K562 (cell line): Measurements from ENCODE around the gene CGREF1. TPM values are rescaled to one million over a fixed set of nuclear protein-coding genes. Genes with fewer than 3 reads are reported as not detected.

ENCODE experiments used
- ARNT ChIP-seq, 2 experiments: fragments of 450-650 bp; IDR thresholded peaks; 2 replicates each; pipeline ENCODE4 v1.6.1; 2016; ENCODE audit warnings: mild to moderate bottlenecking in 1 of 2
- ASH1L ChIP-seq: fragments of 450-650 bp; IDR thresholded peaks from 2 replicates; pipeline ENCODE4 v1.6.1; 2018; ENCODE audit warnings: borderline replicate concordance, mild to moderate bottlenecking, low read depth; ENCODE audit not compliant: partially characterized antibody
- CAMTA2 ChIP-seq: fragments of 250-450 bp; sonication (Bioruptor Pico); conservative IDR thresholded peaks from 2 replicates; pipeline ENCODE4 v1.5.1; 2022
- CEBPB ChIP-seq: fragments of 450-650 bp; IDR thresholded peaks from 2 replicates; pipeline ENCODE4 v1.6.1; 2016; ENCODE audit warnings: missing genetic modification characterization, missing compliant biosample characterization
- CREBBP ChIP-seq: IDR thresholded peaks from one replicate; pipeline ENCODE4 v1.6.1; 2012; ENCODE audit warnings: low read depth, mild to moderate bottlenecking, control low read depth, inconsistent platforms, low read length
- E2F5 ChIP-seq: sonication (generic); formaldehyde crosslinking; IDR thresholded peaks from 2 replicates; pipeline ENCODE4 v1.8.0; 2022; ENCODE audit warnings: mild to moderate bottlenecking, missing genetic modification reagents
- MAZ ChIP-seq, 2 experiments: fragments of 450-650 bp in 1 of 2; sonication (generic) in 1 of 2; formaldehyde crosslinking; IDR thresholded peaks in 1 of 2; conservative IDR thresholded peaks in 1 of 2; 2 replicates each; pipeline versions ENCODE4 v1.4.0 to v1.5.0; 2020; ENCODE audit warnings: mild to moderate bottlenecking in 1 of 2, missing genetic modification reagents in 1 of 2
- MEIS2 ChIP-seq: fragments of 450-650 bp; IDR thresholded peaks from 2 replicates; pipeline ENCODE4 v1.6.1; 2014; ENCODE audit warnings: mild to moderate bottlenecking; ENCODE audit not compliant: partially characterized antibody
- NFIC ChIP-seq: fragments of 450-650 bp; IDR thresholded peaks from 2 replicates; pipeline ENCODE4 v1.6.1; 2017; ENCODE audit warnings: mild to moderate bottlenecking, inconsistent platforms
- PML ChIP-seq: IDR thresholded peaks from 2 replicates; pipeline ENCODE4 v1.6.1; 2012; ENCODE audit warnings: low read length, inconsistent platforms
- POLR2AphosphoS5 ChIP-seq: IDR thresholded peaks from 2 replicates; pipeline ENCODE4 v1.6.1; 2011; ENCODE audit warnings: mild to moderate bottlenecking, low read depth, low read length, moderate library complexity; ENCODE audit not compliant: control insufficient read depth, insufficient read depth
- RFX7 ChIP-seq: fragments of 250-450 bp; sonication (Bioruptor Pico); IDR thresholded peaks from 2 replicates; pipeline ENCODE4 v1.5.1; 2021; ENCODE audit warnings: mild to moderate bottlenecking
- TCFL5 ChIP-seq: fragments of 250-450 bp; sonication (Bioruptor Pico); conservative IDR thresholded peaks from 2 replicates; pipeline ENCODE4 v1.6.1; 2021; ENCODE audit warnings: mild to moderate bottlenecking, moderate library complexity, matching md5 sums
- ZBTB5 ChIP-seq: fragments of 450-650 bp; IDR thresholded peaks from 2 replicates; pipeline ENCODE4 v1.6.1; 2017; ENCODE audit warnings: antibody characterized with exemption
- ZC3H11A ChIP-seq: IDR thresholded peaks from 2 replicates; pipeline ENCODE4 v1.6.1; 2012; ENCODE audit warnings: low read depth, low read length, improper control_type of control experiment
- ZFP91 ChIP-seq: sonication (generic); formaldehyde crosslinking; IDR thresholded peaks from 2 replicates; pipeline ENCODE4 v1.8.0; 2022; ENCODE audit warnings: mild to moderate bottlenecking, missing genetic modification reagents
- ZNF23 ChIP-seq: fragments of 250-450 bp; sonication (Bioruptor Pico); IDR thresholded peaks from 2 replicates; pipeline ENCODE4 v1.4.0; 2020; ENCODE audit warnings: mild to moderate bottlenecking
- ZNF449 ChIP-seq: fragments of 250-450 bp; sonication (Bioruptor Pico); IDR thresholded peaks from 2 replicates; pipeline ENCODE4 v1.8.0; 2022; ENCODE audit warnings: moderate library complexity, mild to moderate bottlenecking, inconsistent platforms
- ZNF561 ChIP-seq: fragments of 450-650 bp; formaldehyde crosslinking; conservative IDR thresholded peaks from 2 replicates; pipeline ENCODE4 v1.4.0; 2020; ENCODE audit warnings: mild to moderate bottlenecking, moderate library complexity
- ZNF57 ChIP-seq: fragments of 450-650 bp; formaldehyde crosslinking; IDR thresholded peaks from 2 replicates; pipeline ENCODE4 v1.4.0; 2020; ENCODE audit warnings: mild to moderate bottlenecking, moderate library complexity
- ZNF589 ChIP-seq: fragments of 200-800 bp; sonication (Bioruptor generic); IDR thresholded peaks from 2 replicates; pipeline ENCODE4 v1.6.1; 2016; ENCODE audit warnings: low read depth, missing genetic modification characterization, missing compliant biosample characterization
- ZNF76 ChIP-seq: fragments of 250-450 bp; sonication (Bioruptor Pico); IDR thresholded peaks from 2 replicates; pipeline ENCODE4 v1.4.0; 2020; ENCODE audit warnings: mild to moderate bottlenecking, moderate library complexity, borderline replicate concordance
- polyA plus RNA-seq, 8 experiments: library from polyadenylated mRNA; depleted of rRNA in 4 of 8; stranded (reverse) in 5 of 8; unstranded in 3 of 8; fragments of >200 nt; fragmentation: Nextera tagmentation in 2 of 8; fragmentation: Illumina TruSeq in 1 of 8; extraction: Ambion mirVana in 2 of 8; extraction: Trizol in 1 of 8; gene quantifications; 2 replicates each; pipeline versions ENCODE4 v1.2.1 to v1.2.3, GENCODE V29; 2011 to 2014; ENCODE audit warnings: inconsistent platforms in 1 of 8, missing spikeins in 1 of 8
- total RNA-seq, 7 experiments: library from RNA; depleted of rRNA in 6 of 7; stranded (reverse); fragments of >200 nt in 6 of 7; fragmentation: Illumina TruSeq in 2 of 7; extraction: Trizol in 2 of 7; gene quantifications; 2 replicates each; pipeline versions ENCODE4 v1.2.1 to v1.2.3, GENCODE V29; 2011 to 2021; ENCODE audit warnings: low replicate concordance in 1 of 7

Gene CGREF1
- total and polyA plus RNA-seq, 9 of the 15 experiments (the other 6 are each of a cell fraction or from before 2014, with no cell fraction given) = 0.07 to 0.50 (median 0.37) TPM

- TF ChIP-seq POLR2AphosphoS5 (0 out of 2 replicates have a peak, but pooled peaks have one; percentile 29), CAMTA2 (CRISPR knock-in tag) (no peak), CREBBP (no peak), TCFL5 (CRISPR knock-in tag) (no peak), NFIC (no peak), CEBPB (tag) (no peak), ZBTB5 (no peak), ASH1L (no peak), ZNF57 (no peak), ZNF561 (CRISPR knock-in tag) (no peak), ZNF76 (CRISPR knock-in tag) (peak; percentile 86; the same call in 1 of the 2 replicates), RFX7 (no peak), ARNT (IDR thresholded peaks at IDR 0.05) (no peak; a peak in 1 of 4 replicates), ZFP91 (CRISPR knock-in tag) (no peak), ZNF589 (CRISPR knock-in tag) (no peak; the same call in 1 of the 2 replicates), MEIS2 (no peak), PML (no peak), E2F5 (CRISPR knock-in tag) (no peak), ZNF449 (CRISPR knock-in tag) (no peak), ZC3H11A (no peak), ZNF23 (CRISPR knock-in tag) (no peak), MAZ (CRISPR knock-in tag; conservative IDR thresholded peaks at IDR 0.05 in 1 of 2, IDR thresholded peaks at IDR 0.05 in 1 of 2) (no peak; a peak in 2 of 4 replicates)
Observed at GRCh38 chr2:27092696-27093429, 26.1 kb downstream of the CGREF1 start (continued).
